ENCODE results near the gene AHDC1.

AHDC1 gene

GRCh38 chr1:27551953-27552312 is 52.0 kb downstream of the AHDC1 start:
- Histone ChIP-seq H3K4me3 (replicated peaks; ENCODE audit: low read depth, low read length) (no peak overlapping the region), H3K36me3 (ENCODE audit: control insufficient read depth, insufficient read depth, low read length) (peaks cover 11% of the 10 kb centered on the region), H3K27me3 (replicated peaks; ENCODE audit: control insufficient read depth, insufficient read depth, low read length) (no peaks in the 10 kb centered on the region)
- no peak for DNase-seq (ENCODE audit: extremely low read depth, insufficient read length)
- no peak for TF ChIP-seq CTCF (IDR thresholded peaks at IDR 0.05; ENCODE audit: insufficient read depth, low read length, poor library complexity, severe bottlenecking)

- Histone ChIP-seq H3K4me3 (replicated peaks; ENCODE audit: low read depth, low read length) (no peak overlapping the region), H3K27me3 (replicated peaks; ENCODE audit: control insufficient read depth, insufficient read depth, low read length) (no peaks in the 10 kb centered on the region), H3K36me3 (ENCODE audit: control insufficient read depth, insufficient read depth, low read length) (peaks cover 11% of the 10 kb centered on the region)
- no peak for TF ChIP-seq CTCF (IDR thresholded peaks at IDR 0.05; ENCODE audit: insufficient read depth, low read length, poor library complexity, severe bottlenecking)
- DNase-seq (ENCODE audit: extremely low read depth, insufficient read length), result no peak
These were observed 52.6 kb downstream of the AHDC1 start for GRCh38 chr1:27551170-27551952.

- Histone ChIP-seq H3K36me3 (ENCODE audit: control insufficient read depth, insufficient read depth, low read length) (peaks cover 13% of the 10 kb centered on the region), H3K4me3 (replicated peaks; ENCODE audit: low read depth, low read length) (no peak overlapping the region), H3K27me3 (replicated peaks; ENCODE audit: control insufficient read depth, insufficient read depth, low read length) (no peaks in the 10 kb centered on the region)
- DNase-seq (ENCODE audit: extremely low read depth, insufficient read length), result no peak
- no peak for TF ChIP-seq CTCF (IDR thresholded peaks at IDR 0.05; ENCODE audit: insufficient read depth, low read length, poor library complexity, severe bottlenecking)
These were observed 53.3 kb downstream of the AHDC1 start for GRCh38 chr1:27550510-27551169.

- H3K36me3 ChIP-seq (ENCODE audit: control insufficient read depth, insufficient read depth, low read length), result peaks cover 13% of the 10 kb centered on the region
- H3K4me3 ChIP-seq (replicated peaks; ENCODE audit: low read depth, low read length), result no peak overlapping the region
- no peak for DNase-seq (ENCODE audit: extremely low read depth, insufficient read length)
- no peaks in the 10 kb centered on the region for H3K27me3 ChIP-seq (replicated peaks; ENCODE audit: control insufficient read depth, insufficient read depth, low read length)
- no peak for TF ChIP-seq CTCF (IDR thresholded peaks at IDR 0.05; ENCODE audit: insufficient read depth, low read length, poor library complexity, severe bottlenecking)
These were observed 54.0 kb downstream of the AHDC1 start for GRCh38 chr1:27549807-27550408.

GRCh38 chr1:27548858-27549719 is 54.9 kb downstream of the AHDC1 start:
- H3K27me3 ChIP-seq (replicated peaks; ENCODE audit: control insufficient read depth, insufficient read depth, low read length), result no peaks in the 10 kb centered on the region
- H3K36me3 ChIP-seq (ENCODE audit: control insufficient read depth, insufficient read depth, low read length), result peaks cover 13% of the 10 kb centered on the region
- no peak for DNase-seq (ENCODE audit: extremely low read depth, insufficient read length)
- no peak overlapping the region for H3K4me3 ChIP-seq (replicated peaks; ENCODE audit: low read depth, low read length)
- TF ChIP-seq CTCF (IDR thresholded peaks at IDR 0.05; ENCODE audit: insufficient read depth, low read length, poor library complexity, severe bottlenecking), result no peak
